ENCODE results near the gene PCDH9.

- TF ChIP-seq CTCF (IDR thresholded peaks at IDR 0.05) (no peak), EP300 (IDR thresholded peaks at IDR 0.05) (no peak), POLR2AphosphoS5 (IDR thresholded peaks at IDR 0.05) (no peak)
Measured at GRCh38 chr13:66430269-66430668, 799.9 kb downstream of the PCDH9 start.

Data from upper lobe of left lung (tissue), 4 donors.